ENCODE measurements around the gene AGTRAP.

AGTRAP gene

GRCh38 chr1:11736746-11737639 lies 1.1 kb downstream of the AGTRAP start:
- peak; percentile 79 for DNase-seq (ENCODE audit: low spot score)

DNA sequence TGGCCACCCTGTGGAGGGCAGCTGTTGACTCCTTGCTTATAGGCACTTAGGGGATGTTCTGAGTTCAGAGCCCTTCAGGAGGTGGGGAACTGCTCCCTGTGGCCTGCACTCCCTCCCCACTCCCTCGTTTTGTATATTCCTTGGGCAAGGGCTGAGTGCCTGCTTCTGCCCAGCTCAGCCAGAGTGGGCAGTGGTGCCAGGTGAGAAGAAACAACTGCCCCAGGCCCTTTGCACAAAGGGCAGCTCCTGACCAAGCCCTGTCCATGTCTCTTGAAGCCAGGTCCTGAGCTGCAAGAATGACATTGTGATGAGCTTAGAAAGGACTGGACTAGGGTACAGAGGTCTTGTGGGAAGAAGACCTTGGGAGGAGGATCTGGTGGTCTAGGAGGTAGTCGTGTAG lies 2.2 kb downstream of the AGTRAP start:
- no peak for DNase-seq (ENCODE audit: low spot score)

DNA sequence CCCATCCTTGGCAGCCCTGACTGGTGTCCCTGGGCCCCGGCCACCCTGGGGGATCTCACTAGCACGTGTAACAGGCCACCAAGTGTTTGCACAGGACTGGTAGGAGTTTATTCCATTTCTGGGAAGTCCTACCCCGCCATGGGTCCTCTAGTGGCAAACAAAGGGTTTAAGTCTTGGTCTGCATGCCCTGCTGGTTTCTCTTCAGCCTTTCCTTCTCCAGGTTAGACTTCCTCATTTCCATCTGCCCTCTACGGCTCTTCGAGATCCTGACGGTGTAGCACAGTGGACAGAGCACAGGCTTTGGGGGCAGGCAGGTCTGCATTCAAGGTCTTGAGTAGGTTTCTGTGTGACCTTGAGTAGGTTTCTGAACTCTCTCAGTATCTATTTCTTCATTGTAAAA lies 2.8 kb downstream of the AGTRAP start:
- DNase-seq (ENCODE audit: low spot score): no peak

DNA sequence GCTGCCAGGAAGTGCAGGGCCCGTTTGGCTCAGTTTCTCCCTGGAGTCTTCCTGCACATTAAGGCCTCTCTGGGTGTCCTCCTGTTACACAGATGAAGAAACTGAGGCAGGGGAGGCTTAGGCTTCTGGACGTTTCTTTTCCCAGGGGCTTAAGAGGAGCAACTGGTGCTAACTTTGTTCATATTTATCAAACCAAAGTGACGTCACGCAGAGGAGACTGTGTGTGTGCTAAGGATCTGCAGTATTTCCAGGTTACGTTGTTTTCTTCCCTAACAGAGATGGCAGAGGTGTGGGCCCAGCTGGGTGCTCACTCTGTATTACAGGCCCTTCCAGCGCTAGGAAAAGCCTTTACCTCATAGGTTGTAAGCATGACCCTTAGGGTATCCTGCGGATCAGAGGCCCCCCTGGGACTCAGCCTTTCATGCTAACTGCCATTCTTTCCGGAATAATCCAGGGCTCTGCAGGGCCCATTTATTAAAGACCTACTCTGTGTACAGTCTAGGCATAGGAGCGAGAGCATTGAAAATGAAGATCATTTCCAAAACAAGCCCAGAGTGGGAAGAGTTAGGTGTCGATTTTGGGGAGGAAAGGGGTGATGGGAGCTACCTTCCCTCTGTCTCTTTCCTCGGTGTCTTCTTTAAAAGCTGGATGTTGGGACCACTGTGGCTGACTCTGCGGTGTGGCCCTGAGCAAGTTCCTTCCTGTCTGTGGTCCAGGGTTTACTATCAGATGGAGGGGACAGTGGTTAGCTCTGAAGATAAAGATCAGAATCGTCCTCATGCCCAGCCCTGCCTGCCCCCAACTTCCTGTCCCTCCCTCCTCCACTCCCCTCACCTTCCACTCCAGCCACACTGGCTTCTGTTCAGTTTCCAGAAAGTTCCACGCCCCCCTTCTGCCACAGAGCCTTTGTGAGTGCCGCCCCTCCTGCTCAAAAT lies 4.6 kb downstream of the AGTRAP start:
- DNase-seq (ENCODE audit: low spot score): no peak

DNA sequence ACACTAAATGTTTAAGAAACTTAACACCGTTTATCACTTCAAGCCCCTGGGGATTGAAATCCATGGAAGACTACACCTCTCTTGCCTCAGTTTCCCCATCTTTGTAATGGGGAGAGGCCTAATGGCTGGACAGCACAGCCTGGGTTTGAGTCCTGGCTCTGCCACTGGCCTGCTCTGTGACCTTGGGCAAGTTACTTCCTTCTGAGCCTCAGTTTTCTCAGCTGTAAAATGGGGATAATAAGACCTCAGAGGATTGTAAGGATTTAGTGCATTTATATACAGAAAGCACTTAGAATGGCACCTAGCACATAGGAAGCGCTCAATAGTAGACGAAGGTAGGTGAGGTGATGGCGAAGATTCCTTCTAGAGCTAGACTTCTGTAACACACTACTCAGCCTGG lies 5.5 kb downstream of the AGTRAP start:
- DNase-seq (ENCODE audit: low spot score): no peak

DNA sequence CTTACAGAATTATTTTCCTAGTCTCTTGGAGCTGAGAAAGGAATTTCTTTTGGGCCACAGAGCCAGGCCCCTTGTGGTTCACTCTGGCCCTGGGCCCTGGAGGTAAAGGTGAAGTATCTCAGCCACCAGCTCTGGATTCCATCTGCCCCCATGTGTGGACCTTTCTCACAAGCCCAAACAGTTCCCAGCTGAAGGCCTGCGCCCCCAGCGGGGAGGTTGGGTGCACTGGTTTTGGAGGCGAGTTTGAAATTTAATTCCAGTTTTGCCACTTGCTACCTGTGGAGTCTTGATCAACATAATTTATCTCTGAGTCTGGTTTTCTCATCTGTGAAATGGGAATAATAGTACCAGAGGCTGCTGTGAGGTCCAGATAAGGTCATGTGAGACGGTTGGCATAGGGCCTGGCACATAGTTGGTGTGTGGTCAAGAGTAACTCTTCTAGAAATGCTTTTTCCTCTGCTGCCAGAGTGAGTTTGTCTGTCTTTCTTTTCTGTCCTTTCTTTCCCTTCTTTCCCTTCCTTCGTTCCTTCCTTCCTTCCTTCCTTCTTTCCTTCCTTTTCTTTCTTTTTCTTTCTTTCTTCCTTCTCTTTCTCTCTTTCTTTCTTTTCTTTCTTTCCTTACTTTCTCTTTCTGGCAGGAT lies 6.1 kb downstream of the AGTRAP start:
- DNase-seq (ENCODE audit: low spot score): no peak

DNA sequence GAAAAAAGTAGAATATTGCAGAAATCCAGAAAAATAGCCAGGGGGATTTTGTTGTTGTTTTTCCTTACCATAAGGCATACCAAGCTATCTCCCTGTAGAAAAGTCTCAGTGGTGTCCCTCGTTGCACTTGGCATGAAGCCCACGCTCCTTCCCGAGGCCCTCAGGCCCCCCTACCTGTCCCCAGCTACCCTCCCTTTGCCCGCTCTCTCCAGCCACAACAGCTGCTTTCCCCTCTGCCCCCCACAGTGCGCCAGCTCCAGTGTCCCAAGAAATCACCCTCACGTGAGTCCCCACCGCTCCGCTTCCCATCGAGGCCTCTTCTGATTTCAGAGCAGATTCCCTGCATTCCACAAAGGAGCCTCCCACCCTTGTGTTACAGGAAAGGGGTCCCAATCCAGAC lies 8.4 kb downstream of the AGTRAP start:
- DNase-seq (ENCODE audit: low spot score): no peak

DNA sequence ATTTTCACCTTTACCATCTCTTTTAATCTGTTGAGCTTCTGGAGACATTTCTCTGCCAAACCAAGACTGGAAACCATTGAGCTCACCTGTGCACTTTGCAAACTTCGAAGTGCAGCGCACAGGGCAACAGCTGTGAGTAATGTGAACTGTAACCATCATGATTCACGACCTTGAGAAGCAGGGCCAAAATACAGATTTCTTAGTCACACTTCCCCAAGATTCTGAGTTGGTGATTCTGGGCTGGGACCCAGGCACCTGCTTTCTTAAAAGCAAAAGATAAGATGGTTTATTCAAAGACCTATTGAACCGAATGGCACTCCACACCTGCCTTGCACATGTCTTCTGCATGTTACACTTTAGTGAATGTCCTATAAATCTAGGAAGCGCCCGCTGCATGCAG lies 10.2 kb downstream of the AGTRAP start:
- no peak for DNase-seq (ENCODE audit: low spot score)

DNA sequence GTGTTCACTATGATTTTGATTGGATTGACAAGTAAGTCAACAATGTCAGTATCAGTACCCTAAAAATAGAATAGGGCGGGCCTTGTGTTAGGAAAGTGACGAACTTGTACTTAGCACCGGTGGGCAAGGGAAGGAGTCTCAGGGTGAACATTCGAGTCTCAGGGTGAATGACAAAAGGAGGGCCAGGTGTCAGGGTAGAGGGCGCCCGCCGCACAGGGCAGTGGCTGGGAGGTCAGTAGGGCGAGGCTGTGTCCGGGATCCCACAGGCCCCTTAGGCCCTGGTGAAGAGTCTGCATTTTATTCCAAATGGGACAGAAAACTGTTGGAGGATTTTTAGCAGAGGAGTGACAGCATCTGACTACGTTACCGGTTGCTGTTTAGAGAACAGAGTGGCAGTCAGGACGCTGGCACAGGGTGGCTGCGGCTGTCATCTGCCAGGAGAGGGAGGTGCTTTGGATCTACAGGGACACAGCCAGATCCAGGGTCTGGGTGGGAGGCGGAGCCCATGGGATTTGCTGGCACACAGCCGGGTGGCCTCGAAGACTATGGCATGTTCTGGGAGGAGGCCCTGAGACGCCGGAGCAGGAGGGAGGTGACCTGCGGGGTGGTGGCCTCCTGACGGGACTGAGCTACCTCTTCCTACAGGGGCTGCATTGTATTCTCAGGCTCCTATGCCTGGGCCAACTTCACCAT lies 11.0 kb downstream of the AGTRAP start:
- no peak for DNase-seq (ENCODE audit: low spot score)

DNA sequence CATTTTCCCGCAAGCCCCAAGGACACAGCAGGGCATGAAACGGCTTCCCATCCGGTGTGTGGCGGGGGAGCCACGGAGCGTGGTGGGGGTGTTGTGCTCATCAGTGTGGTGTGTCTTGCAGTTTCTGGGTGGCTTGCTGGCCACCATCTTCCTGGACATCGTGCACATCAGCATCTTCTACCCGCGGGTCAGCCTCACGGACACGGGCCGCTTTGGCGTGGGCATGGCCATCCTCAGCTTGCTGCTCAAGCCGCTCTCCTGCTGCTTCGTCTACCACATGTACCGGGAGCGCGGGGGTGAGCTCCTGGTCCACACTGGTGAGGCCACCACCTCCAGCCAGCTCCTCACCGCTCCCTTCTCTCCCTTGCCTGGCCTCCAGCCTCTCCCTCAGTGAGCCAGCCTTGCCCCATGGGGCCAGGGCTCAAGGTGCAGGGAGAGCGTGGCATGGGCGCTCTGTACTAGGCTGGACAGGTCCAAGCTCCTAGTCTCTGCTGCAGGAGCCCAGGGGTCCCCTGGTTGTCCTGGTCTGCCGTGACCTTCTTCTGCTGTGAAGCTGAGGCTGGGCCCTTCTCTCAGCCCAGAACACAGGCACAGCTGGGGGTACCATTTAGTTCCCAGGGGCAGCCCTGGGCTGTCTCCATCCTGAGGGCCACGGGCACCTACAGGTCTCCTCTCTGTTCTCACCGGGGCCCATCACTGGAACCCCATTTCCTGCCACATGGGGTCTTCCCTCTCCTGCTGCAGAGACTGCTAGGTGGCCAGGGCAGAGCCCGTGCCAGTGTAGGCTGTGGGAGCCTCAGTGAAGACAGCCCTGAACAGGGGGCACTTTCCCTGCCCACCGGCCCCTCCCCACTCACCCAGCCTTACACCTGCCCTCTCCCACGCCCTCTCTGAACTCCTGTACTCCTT lies 12.6 kb downstream of the AGTRAP start:
- DNase-seq (ENCODE audit: low spot score): no peak

DNA sequence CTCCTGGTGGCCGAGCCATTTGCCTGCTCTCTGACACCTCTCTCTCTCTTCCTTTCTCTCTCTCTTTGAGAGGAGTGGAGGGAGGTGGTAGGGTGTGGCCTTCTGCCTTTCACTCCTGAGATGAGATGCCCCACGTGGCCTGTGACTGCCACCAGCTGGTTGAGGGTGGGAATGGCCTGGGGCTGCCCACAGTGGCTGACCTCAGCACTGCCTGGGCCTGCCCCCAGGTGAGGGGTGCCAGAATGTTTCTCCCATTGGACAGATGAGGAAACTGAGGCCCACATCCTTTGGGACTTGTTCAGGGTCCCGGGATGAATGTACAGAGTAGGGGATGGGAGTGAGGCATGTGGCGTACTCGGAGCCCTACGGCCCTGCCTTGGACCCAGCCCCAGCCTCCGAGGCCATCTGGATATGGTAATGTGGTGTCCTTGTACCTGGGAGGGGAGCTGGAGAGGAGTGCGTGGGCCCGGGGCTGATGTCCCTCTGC lies 13.3 kb downstream of the AGTRAP start:
- DNase-seq (ENCODE audit: low spot score): peak; percentile 51

DNA sequence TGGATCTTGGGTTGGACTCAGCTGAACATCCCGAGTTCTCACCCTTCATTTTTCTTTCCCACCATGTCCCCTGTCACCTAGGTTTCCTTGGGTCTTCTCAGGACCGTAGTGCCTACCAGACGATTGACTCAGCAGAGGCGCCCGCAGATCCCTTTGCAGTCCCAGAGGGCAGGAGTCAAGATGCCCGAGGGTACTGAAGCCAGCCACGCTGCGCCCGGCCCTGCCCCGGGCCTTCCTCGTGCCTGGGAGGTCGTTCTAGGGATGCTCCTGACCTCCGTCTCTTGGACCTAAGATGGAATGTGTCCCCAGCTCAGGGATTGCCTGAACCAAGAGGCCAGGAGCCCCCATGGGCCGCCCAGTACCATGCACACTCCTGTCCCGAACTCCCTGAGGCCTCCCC lies 14.1 kb downstream of the AGTRAP start:
- DNase-seq (ENCODE audit: low spot score): no peak

- no peak for DNase-seq (ENCODE audit: low spot score)
These were observed 15.2 kb downstream of the AGTRAP start for GRCh38 chr1:11751087-11751486.

DNA sequence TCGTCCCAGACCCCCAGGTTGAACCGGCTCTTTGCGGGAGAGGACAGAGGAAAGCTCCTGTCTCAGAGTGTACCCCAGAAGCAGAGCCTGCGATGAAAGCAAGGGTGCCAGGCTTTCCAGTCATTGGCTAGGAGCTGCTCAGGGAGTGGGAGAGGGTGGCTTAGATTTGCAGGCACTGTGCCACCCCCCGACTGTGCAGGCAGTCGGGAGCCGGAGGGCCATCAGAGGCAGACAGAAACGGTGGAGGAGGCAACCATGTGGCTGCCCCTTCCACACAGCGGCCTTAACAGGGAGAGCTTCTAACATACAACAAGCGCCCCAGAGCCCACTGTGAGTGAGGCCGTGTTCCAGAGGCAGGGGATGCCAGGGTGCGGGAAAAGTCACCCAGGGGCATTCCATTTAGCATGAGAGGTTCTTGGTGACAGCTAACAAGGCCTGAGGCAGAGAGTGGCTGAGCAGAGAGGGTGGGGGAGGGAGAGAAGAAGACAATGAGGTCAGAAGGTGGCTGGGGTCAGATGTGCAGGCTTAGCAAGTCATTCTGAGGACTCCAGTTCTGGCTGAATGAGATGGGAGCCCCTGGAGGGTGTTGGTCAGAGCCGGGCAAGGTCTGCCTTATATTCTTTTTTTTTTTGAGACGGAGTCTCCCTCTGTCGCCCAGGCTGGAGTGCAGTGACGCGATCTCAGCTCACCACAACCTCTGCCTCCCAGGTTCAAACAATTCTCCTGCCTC lies 16.6 kb downstream of the AGTRAP start:
- DNase-seq (ENCODE audit: low spot score): no peak

DNA sequence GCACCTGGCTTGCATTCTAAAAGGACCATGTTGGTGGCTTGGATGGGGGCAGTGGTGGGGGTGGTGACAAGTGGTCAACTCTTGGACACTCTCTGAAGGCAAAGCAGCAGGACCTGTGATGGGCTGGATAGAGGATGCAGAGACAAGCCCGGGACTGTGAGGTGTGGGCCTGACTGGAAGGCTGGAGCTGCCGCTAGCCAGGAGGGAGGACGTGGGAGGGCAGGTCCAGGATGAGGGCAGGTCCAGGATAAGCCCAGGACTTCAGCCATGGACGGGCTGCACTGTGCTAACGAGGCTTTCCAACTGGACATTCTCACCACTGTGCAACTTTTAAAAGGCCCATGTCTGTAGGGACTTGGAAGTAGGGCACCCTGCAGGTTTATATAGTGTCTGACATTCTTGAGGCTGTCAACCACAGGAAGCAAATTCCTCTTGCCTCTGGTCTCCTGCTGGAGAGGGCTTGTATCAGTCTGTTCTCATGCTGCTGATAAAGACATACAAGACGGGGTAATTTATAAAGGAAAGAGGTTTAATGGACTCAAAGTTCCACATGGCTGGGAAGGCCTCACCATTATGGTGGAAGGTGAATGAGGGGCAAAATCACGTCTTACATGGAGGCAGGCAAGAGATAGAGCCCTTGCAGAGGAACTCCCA lies 17.7 kb downstream of the AGTRAP start:
- no peak for DNase-seq (ENCODE audit: low spot score)

GRCh38 chr1:11757047-11757446 lies 21.1 kb downstream of the AGTRAP start:
- no peak for DNase-seq (ENCODE audit: low spot score)

DNA sequence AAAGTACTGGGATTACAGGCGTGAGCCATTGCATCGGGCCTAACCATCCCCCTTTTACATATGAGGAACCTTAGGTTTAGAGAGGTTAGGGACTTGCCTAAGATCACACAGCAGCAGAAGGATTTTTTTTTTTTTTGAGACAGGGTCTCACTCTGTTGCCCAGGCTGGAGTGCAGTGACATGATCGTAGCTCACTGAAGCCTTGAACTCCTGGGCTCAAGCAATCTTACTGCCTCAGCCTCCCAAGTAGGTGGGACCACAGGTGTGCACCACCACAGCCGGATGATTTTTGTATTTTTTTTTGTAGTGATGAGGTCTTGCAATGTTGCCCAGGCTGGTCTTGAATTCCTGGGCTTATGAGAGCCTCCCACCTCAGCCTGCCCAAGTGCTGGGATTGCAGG lies 23.9 kb downstream of the AGTRAP start:
- no peak for DNase-seq (ENCODE audit: low spot score)

DNA sequence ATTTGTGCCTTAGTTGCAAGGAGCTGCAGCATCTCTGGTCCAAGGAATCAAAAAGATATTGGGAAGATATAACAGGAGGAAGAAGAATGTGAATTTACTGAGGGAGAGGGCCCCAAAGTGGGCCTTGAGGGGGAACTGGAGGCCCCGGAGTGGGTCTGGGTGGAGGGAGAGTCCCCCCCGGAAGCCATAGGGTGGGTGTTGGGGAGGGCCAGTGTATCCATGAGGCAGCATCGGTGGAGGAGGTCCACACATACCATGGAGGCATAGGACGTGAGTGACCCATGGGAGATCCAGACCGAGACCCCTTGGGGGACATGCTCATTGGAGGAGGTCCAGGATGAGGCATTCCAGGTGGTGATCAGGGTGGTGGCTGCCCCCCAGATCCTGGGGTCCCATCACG lies 25.3 kb downstream of the AGTRAP start:
- no peak for DNase-seq (ENCODE audit: low spot score)

- no peak for DNase-seq (ENCODE audit: low spot score)
These were observed 26.1 kb downstream of the AGTRAP start, which contains the start of gene C1orf167 for GRCh38 chr1:11761988-11762406. C1orf167 (plus strand) TSS chr1:11762193; CDS start chr1:11764401, 2,208 bp downstream.

Measured in GM03348 (cell line).